NCI-H1694 (cell line): ENCODE measurements around the gene CENPN.

Experiments
- DNase-seq: peaks from one replicate; lab custom pipeline; 2025; lab: John Stamatoyannopoulos, UW

CENPN gene, protein sequence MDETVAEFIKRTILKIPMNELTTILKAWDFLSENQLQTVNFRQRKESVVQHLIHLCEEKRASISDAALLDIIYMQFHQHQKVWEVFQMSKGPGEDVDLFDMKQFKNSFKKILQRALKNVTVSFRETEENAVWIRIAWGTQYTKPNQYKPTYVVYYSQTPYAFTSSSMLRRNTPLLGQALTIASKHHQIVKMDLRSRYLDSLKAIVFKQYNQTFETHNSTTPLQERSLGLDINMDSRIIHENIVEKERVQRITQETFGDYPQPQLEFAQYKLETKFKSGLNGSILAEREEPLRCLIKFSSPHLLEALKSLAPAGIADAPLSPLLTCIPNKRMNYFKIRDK

DNA sequence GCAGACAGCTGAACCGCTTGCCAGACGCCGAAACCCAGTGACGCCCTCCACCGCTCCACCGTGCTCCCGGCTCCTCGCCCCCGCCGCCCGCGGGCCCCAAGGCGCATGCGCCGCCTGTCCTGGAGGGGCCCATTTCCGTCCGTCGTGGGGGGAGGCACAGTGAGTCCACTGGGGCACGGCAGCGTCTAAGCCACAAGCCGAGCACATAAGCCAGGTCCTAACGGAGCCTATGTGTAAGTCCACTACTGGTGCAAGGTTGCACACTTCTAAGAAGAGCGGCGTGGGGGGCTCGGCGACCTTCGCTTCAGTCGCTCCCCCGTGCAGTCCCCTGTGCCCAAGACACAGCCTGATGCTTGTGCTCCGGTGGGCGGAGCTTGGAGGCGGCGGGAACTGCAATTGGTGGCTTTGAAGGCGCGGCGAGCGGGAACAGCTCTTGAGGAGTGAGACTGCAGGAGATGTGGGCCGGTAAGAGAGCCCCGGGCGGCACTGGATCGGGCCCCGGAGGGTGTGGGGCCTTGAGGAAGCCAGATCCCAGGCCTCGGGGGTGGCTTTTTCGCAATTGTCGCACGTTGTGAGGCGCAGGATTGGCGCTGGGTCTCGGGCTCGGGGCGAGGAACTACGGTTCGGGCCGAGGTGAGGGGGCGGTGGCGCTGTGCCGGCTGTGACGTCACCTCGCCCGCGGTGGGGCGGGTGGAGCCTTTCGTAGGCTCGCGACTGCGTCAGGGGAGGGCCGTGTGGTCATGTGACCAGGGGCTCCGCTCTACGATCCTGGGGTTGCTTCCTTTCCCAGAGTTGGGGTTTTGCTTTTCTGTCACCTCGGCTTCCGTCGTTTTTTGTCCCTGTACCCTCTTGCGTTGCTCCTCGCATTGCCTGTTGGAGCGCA lies at the start of gene CENPN, which contains the start of gene CMC2:
Gene CENPN (plus strand): TSS at position 402 of the 883 bp plus-strand sequence. CDS start 4,726 bp downstream, outside the sequence.
Gene CMC2 (minus strand): TSS at position 73 of the 883 bp plus-strand sequence. CDS start 9,491 bp downstream, outside the sequence.
- peak; percentile 80 for DNase-seq

DNA sequence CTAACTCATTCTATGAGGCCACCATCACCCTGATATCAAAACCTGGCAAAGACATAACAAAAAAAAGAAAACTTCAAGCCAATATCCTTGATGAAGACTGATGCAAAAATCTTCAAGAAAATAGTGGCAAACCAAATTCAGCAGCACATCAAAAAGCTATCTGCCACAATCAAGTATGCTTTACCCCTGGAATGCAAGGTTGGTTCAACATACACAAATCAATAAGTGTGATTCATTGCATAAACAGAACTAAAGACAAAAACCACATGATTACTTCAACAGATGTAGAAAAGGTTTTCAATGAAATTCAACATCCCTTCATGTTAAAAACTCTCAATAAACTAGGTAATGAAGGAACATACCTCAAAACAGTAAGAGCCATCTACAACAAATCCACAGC lies 48.7 kb upstream of the CENPN start:
- no peak for DNase-seq

DNA sequence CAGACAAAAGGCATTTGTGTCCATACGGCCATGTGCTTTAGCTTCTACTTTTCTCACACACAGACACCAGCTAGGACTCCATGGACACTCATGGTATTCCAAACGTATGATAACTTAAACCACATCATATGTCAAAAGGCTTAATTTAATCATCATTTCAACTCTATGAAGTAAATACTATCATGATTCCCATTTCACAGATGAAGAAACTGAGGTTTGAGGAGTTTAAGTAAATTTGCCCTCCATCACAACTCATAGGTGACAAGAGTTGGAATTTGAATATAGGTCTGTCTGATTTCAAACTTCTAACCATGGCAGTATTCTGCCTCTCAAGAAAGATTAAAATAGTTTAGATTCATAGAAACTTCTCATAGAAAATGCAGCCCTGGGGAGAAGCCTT lies 44.1 kb upstream of the CENPN start:
- no peak for DNase-seq

DNA sequence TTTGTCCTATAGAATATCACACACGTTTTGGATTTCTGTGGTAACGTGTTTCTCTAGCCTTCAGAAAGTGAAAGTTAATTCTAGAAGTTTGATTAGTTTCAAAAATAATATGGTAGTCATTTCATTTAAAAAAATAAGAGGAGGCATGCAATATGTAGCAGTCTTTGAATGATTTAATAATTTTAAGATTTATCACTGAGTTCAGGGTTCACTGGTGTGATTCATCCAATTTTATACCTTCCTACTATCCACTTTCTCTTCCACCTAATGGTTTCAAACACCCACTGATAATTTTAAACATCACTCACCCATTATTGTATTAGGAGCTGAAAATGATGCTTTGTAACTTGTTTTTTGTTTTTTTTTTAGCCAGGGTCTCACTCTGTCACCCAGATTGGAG lies 42.7 kb upstream of the CENPN start:
- no peak for DNase-seq

DNA sequence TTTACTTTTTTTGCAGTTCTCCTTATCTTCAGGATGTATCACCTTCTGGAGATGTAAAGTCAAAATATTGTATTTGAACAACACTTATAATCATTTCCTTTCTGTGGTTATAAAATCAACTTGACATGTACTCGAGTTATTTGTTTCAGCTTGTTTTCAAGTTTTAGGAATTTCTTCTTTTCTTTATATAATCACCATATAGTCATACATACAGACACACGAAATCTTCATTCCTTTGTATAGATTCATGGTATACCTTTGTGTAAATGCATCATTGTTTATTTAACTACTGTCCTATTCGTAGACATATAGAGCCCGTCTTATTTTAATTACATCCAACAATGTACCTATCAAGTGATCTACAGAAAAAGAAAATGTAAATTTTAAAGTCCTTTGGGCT lies 40.4 kb upstream of the CENPN start:
- no peak for DNase-seq

DNA sequence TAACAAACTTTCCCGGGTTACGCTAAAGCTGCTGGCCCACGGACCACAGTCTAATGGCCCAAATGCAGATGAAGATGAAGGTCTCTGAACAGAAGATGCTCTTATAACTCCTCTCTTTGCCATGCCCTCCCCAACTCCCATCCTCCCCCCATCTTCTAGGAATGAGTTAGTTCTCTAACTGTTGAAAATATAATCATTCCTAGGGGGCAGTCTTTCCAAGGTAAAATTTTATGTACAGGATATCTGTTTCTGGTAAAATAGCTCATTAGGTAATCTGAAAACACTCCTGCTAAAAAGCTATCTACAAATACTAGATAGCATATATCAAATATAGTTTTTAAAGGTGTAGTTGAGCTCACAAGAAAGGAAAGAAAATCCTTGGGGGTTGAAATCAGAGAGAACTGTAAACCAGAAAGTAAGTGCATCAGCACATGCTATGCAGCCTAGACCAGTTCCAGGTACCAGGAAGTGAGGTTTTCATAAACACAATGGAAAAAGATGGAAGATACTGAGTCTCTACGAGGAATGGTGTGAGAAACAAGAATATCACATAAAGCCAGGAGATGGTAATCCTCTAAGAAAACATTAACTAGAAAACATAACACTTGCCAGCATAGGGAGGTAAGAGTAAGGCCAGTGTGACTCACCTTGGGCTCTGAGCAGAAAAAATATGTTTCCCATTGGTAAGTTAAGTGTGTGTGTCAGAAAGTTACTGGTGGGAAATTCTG lies 38.5 kb upstream of the CENPN start:
- DNase-seq, result no peak

DNA sequence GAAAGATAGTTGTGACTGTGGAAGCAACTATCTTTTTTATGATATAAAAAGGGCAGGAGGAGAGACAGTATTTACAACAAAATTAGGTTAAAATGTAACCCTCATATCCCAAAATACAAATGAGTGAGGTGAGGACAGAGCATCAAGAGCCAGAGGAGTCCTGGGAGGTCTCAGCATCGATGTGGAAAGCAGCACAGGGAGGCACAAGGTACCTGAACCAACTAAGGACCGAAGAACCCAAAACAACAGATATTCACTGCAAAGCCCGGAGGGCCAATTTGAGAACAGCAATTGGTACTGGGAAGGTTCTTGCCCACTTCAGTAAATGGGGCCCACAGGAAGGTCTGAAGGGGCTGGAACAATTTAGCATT lies 37.9 kb upstream of the CENPN start:
- no peak for DNase-seq

DNA sequence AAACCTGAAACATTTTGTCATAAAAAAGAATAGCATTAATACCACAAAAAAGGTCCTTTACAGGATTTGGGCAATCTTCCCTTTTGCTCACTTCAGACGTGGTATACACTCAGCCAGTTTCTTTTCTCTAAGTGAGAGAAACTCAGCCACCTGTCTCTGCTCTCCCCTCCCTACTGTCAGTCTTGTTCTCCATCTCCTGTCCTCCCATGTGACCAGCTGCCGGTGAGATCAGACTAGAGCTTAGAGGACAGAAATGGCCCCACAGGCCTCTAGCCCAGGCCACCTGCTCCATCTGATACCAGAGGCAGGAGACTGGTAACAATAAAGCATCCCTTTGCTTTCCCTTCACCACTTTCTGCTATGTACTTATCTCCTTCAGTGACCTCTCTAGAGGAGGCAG lies 35.2 kb upstream of the CENPN start:
- DNase-seq, result no peak

DNA sequence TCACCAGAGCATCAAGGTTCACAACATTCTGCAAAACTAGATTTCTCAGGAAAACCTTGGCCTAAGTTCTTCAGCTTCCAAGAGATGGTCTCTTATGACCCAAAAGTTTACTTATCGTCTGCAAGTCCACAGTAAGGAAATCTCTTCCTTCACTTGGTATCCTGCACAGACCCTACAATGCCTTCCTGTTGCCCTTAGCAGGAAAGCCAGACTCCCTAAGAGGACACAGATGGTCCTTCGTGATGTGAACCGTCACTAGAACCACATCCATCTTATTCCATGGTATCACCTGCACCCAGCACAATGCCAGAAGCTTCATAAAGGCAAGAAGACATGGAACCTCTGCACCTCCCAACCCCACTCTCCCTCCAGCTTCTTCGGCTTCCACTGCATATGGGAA lies 34.4 kb upstream of the CENPN start:
- DNase-seq, result no peak

DNA sequence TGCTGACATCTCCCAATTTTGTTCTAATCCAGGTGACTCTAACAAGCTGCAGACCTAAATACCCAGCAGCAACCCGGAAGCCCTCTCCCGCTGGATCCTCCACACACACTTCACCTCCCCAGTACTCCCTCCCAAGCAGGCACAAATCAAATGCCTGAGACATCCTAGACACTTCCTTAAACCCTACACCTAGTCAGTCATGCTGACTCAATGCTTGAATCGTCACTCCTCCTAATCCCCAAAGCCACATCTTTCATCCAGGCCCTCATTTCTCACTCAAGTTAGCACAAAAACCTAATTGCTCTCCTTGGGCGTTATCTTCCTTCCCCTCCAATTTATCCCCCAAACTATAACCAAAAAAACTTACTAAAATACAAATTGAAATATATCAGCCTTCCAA lies 33.0 kb upstream of the CENPN start:
- no peak for DNase-seq

DNA sequence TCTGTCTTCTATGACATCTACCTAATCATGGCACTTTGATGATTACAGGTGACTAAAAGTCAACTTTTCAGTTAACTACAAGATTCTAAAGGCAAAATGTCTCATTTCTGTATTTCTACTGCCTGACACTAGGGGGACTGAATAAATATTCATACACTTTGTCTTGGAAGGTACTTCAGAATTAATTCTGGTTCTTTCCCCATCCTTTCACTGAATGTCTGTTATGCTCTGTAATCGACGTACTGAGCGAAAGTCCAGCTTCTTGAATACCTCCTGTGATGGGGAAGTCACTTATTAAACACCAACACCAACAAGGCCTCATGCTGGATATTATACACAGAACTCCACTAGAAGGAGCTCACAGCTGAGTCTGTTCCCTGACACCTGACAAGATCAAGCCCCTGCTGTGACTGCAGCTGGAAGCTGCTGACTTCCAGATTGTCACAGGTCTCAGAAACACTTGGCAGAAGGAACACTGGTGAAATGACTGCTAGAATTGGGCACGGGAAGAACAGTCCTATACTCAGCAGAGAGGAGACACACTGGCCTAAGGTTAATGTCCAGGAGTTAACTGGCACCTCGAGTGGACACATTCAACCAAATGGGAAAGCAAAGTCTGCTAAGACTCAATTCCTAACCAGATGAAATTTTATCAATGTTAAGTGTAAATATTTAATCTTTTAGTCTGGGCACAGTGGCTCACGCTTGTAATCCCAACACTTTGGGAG lies 32.2 kb upstream of the CENPN start:
- DNase-seq, result no peak

DNA sequence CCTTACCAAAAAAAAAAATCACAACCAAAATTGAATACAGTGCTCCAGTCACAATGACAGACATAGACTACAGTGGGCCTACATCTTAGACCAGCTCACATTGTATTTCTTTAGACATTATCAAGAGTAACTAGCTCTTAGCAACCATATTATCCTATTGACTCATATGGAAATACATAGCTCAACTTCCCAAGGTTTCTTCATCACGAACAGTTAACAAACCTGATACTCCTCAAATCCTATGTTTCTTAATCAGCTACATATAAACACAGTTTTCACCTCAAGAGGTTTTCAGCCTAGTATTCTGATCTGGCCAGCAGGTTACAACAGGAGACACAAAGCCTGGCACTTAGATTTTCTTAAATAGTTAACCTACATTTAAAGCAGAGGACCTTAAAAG lies 30.1 kb upstream of the CENPN start:
- no peak for DNase-seq

DNA sequence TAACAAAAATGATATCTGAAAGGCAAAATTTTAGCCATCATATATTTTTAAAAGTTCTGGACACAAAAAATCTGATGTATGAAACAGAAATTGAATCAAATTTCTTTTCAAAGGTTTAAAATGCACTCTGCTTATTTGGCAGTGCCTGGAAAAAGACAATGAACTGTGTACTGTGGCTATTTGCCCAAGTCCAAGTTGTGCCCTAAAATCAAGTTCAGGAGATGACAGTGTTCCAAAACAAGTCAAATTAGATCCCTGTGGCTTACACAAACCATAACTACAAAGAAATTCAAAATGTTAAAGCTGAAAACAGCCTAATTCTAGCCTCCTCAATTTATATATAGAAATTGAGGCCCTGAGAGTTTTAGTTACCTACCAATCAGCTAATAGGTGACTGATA lies 25.9 kb upstream of the CENPN start:
- DNase-seq, result no peak

DNA sequence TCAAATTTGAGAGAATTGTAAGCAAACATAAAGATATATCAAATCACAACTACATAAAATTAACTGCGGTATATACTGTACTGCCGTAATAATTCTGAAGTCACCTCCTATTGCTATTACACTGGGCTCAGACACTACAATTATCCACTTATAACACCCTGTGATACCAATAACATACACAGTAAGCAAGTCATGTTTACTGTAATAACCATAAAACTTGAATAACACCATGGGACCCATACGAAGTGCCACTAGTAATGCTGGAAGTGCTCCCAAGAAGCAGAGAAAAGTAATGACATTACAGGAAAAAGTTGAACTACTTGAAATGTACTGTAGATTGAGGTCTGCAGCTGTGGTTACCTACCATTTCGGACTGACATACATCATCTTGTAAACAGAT lies 24.4 kb upstream of the CENPN start:
- no peak for DNase-seq

DNA sequence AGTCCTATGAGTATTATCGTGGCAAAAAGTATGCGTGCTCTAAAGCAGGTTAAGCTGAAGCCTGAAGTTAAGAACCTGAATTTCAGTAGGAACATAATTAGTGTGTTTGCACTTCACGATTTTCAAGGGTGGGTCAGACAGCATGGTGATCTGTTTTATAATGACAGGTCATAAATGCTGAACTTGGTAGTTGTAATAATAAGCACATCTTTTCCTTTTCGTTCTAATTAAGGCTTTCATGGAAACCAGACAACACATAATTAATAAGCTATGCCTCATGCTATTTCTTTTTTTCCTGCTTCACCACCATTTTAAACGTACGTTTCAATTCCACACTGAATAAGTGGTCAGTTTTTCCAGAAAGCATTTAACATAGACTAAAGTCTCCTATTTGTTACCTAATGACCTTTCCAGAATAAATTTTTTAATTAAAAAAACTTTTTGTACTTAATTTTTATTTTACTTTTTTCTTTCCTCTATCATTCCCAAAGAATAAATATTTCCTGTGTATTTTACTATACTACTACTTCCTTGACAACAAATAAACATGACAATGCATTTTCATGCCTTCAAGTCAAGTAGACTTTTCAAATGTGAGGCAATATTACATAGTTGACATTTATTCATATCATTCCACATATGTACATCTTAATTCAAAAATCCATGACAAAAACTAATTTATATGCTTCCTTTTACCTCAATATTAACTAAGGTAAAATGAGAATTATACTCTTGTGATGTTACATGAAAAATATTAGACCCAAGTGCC lies 22.7 kb upstream of the CENPN start:
- DNase-seq, result no peak

DNA sequence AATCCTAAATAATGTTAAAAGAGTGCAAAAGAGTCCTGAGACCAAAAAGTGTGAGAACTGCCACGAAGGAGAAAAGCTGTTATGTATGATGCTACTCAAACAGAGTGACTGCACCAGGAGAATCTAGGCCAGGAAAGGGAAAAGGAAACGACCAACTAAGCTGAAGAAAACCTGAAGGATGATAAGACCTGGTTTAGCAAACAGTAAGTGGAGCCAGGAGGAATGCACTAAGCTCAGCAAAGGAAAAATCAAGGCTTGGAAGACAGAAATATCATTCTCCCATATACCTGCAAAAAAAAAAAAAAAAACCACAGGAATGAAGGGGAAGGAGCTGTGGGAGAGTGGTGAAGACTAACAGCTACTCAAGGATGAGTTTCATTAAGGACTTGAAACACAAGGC lies 21.4 kb upstream of the CENPN start:
- no peak for DNase-seq

DNA sequence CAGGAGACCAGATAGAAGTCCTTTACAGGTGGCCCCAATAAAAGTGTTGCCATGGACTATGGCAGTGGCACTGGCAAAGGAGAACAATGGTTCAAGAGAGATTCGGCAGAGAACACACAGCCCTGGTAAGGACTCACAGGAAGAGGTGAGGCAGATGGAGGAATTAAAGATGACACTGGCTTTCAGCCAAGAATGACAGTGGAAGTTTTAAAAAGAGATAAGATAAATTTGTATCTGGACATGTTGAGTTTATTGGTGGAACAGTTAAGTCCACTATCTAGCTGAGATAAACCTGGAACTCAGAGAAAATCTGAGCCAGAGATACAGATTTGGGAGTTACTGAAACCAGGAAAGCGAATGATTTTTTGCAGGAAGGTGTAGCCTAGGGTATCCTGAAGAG lies 20.5 kb upstream of the CENPN start:
- no peak for DNase-seq

DNA sequence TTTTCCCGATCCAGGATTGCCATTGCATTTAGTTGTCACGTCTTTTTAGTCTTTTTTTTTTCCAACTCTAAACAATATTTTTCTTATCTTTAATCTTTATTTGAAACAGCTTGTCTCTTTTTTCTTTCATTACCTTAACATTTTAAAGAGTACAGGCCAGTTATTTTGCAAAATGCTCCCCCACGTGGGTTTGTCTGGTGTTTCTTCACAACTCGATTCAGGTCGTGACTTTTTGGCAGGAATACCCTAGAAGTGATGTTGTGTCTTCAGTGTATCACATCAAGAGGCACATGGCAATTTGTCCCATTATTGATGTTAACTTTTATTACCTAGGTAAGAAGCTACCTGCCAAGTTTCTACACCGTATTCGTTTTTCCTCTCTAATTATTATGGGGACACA lies 18.3 kb upstream of the CENPN start:
- DNase-seq, result no peak

DNA sequence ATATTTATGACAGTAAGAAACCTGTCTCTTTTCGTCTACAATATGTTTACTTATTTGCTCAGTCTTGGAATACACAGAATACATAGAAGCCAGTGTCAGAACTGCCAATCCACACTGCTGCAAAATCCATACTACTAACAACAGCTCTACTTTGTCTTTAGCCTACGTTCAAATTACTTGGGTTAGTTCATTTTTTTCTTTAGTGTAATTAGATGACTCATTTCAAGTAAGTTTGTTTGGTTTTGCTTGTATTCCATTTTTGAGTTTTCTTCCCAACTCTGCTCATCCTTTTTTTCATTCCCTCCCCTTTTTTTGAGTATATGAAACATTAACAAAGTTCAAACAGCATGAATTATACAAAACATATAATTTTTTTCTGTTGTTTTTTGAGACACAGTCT lies 17.2 kb upstream of the CENPN start:
- no peak for DNase-seq

DNA sequence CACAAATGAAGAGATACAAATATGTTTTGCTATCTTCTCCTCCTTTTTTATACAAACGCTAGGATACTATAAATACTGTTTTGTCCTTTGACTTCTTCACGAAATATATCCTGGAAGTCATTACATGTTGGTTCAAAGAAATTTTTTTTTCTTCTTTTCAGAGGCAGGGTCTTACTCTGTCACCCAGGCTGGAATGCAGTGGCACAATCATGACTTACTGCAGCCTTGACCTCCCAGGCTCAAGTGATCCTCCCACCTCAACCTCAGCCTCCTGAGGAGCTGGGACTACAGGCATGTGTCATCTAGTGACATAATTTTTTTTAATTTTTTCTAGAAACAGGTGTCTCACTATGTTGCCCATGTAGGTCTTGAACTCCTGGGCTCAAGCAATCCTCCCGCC lies 16.4 kb upstream of the CENPN start:
- no peak for DNase-seq

DNA sequence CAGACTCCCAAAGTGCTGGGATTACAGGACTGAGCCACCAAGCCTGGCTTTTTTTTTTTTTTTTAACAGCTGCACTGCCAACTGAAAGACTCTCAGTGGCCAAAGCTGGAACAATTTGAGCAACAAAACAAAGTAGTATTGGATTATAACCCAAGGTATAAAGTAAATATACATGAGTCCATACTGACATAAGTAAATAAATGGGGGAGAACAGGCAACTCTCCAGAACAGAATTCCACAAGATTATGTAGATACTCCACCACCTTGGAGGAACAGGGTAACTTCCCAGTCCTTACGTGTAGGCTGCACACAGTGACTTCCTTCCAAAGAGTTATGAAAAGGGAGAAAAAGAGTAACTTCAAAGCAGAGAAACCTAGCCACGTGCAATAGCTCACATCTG lies 16.0 kb upstream of the CENPN start:
- no peak for DNase-seq
